PFSK-1 (cell line): ENCODE measurements around the gene IL24.

ENCODE experiments used
- FOXP2 ChIP-seq: optimal IDR thresholded peaks from 2 replicates; pipeline ENCODE3; 2011; ENCODE audit warnings: borderline replicate concordance, control low read depth, inconsistent platforms; ENCODE audit not compliant: insufficient read depth; ENCODE audit errors: extremely low read length, extremely low read depth
- POLR2AphosphoS5 ChIP-seq: IDR thresholded peaks from 2 replicates; pipeline ENCODE4 v1.6.1; 2012; ENCODE audit warnings: low read depth, mild to moderate bottlenecking, control low read depth, low read length, moderate library complexity
- REST ChIP-seq, 2 experiments: IDR thresholded peaks; 2 replicates each; pipeline versions ENCODE4 v1.6.1 to v1.8.0; 2011 to 2012; ENCODE audit warnings: low read depth in 2 of 2, low read length in 2 of 2, control low read depth in 1 of 2, inconsistent platforms in 1 of 2, mild to moderate bottlenecking in 1 of 2, moderate library complexity in 1 of 2; ENCODE audit not compliant: insufficient read depth in 1 of 2
- SIN3A ChIP-seq: IDR thresholded peaks from 2 replicates; pipeline ENCODE4 v1.6.1; 2012; ENCODE audit warnings: mild to moderate bottlenecking, low read length, moderate library complexity, borderline replicate concordance; ENCODE audit not compliant: insufficient read depth
- TAF1 ChIP-seq: IDR thresholded peaks from 2 replicates; pipeline ENCODE4 v1.6.1; 2012; ENCODE audit warnings: low read length, control low read depth, borderline replicate concordance; ENCODE audit not compliant: insufficient read depth

Gene IL24

DNA sequence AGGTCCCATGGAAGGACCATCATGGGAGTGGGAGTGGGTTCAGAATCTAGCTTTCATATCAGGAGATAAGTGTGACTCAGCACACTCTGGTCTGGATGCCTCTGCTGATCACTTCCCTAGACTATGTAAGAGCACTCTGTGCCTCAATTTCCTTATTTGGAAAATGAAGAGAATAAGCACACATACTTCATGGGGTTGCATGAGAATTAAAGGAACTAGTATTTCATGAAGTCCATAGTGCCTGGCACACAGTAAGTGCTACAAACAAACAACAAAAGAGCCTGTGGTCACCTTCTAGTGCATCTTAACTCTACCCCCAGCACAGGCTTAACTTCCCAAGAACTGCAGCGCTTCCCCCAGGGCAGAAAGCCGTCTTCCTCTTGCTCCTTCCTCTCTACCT lies 41.4 kb upstream of the IL24 start:
- TF ChIP-seq POLR2AphosphoS5 (no peak), TAF1 (no peak), REST (IDR thresholded peaks at IDR 0.05; ENCODE audit: insufficient read depth in 1 of 2, low read depth in 2 of 2, low read length in 2 of 2) (no peak), FOXP2 (no peak), SIN3A (no peak)

GRCh38 chr1:206856674-206857464 lies 40.4 kb upstream of the IL24 start:
- no peak for TF ChIP-seq REST (IDR thresholded peaks at IDR 0.05; ENCODE audit: insufficient read depth in 1 of 2, low read depth in 2 of 2, low read length in 2 of 2)
- no peak for TF ChIP-seq POLR2AphosphoS5
- TF ChIP-seq SIN3A: no peak
- TF ChIP-seq FOXP2: no peak
- no peak for TF ChIP-seq TAF1

- TF ChIP-seq REST (IDR thresholded peaks at IDR 0.05; ENCODE audit: insufficient read depth in 1 of 2, low read depth in 2 of 2, low read length in 2 of 2) (no peak), SIN3A (no peak), TAF1 (no peak), POLR2AphosphoS5 (no peak), FOXP2 (no peak)
These were observed 38.1 kb upstream of the IL24 start for GRCh38 chr1:206859082-206859521.

- TF ChIP-seq TAF1: no peak
- no peak for TF ChIP-seq SIN3A
- TF ChIP-seq POLR2AphosphoS5: no peak
- no peak for TF ChIP-seq REST (IDR thresholded peaks at IDR 0.05; ENCODE audit: insufficient read depth in 1 of 2, low read depth in 2 of 2, low read length in 2 of 2)
- TF ChIP-seq FOXP2: no peak
These were observed 37.1 kb upstream of the IL24 start for GRCh38 chr1:206860165-206860564.
